Esophagus (tissue), 2 donors: ENCODE data around the gene ZSCAN21. TPM values are rescaled to one million over a fixed set of nuclear protein-coding genes. Genes with fewer than 3 reads are reported as not detected.

Experiments
- H3K27ac ChIP-seq, 2 donors: one replicate each; pipeline ENCODE4 v1.5.1; 2013; ENCODE audit warnings: low read depth in 2 of 2, mild to moderate bottlenecking in 2 of 2, inconsistent platforms in 1 of 2, low read length in 1 of 2, moderate library complexity in 1 of 2
- H3K27me3 ChIP-seq, 2 donors: one replicate each; pipeline ENCODE4 v1.6.1; 2013; ENCODE audit warnings: low read length in 2 of 2, control low read depth in 1 of 2, mild to moderate bottlenecking in 1 of 2; ENCODE audit not compliant: insufficient read depth in 2 of 2, control insufficient read depth in 1 of 2
- H3K36me3 ChIP-seq, 2 donors: one replicate each; pipeline ENCODE4 v1.6.1; 2013; ENCODE audit warnings: low read length in 1 of 2; ENCODE audit not compliant: control insufficient read depth in 2 of 2, insufficient read depth in 2 of 2
- H3K4me1 ChIP-seq, 2 donors: one replicate each; pipeline ENCODE4 v1.6.1; 2013; ENCODE audit warnings: low read length in 1 of 2; ENCODE audit not compliant: control insufficient read depth in 2 of 2, insufficient read depth in 2 of 2
- H3K4me3 ChIP-seq, 2 donors: one replicate each; pipeline ENCODE4 v1.5.1; 2013; ENCODE audit warnings: low read length in 2 of 2, mild to moderate bottlenecking in 2 of 2, low read depth in 1 of 2, moderate library complexity in 1 of 2
- H3K9me3 ChIP-seq, 2 donors: one replicate each; pipeline ENCODE4 v1.6.1; 2013; ENCODE audit warnings: mild to moderate bottlenecking in 2 of 2, low read depth in 1 of 2, low read length in 1 of 2, moderate library complexity in 1 of 2; ENCODE audit not compliant: control insufficient read depth in 2 of 2, insufficient read depth in 1 of 2
- WGBS, 2 donors: extraction: QIAGEN DNeasy Blood & Tissue Kit; methylation state at CpG; one replicate each; pipeline ENCODE4 v1.1.7; 2013; 5-methylcytosine and 5-hydroxymethylcytosine counted together
- polyA plus RNA-seq, 2 donors: library from polyadenylated mRNA; stranded (reverse); fragments of 200-250 nt; gene quantifications; one replicate each; pipeline ENCODE4 v1.2.3, GENCODE V29; 2013
- donor health status: healthy with polysubstance abuse.
- donor health status: Bipolar disorder and iron deficiency.

The ZSCAN21 gene
- polyA plus RNA-seq, 2 donors = 3.8 to 3.9 TPM

GRCh38 chr7:100091411-100092181 is 42.0 kb downstream of the ZSCAN21 start:
- 62 to 64% methylated on average over 19 of the region's 19 CpGs for WGBS, 2 donors
- Histone ChIP-seq H3K4me3 (no peak overlapping the region), H3K27me3 (no peaks in the 10 kb centered on the region), H3K27ac (no peak overlapping the region), H3K36me3 (peaks cover 23 to 46% of the 10 kb centered on the region in 2 donors), H3K9me3 (no peaks in the 10 kb centered on the region), H3K4me1 (peaks cover 0 to 4% of the 10 kb centered on the region in 2 donors)

- Histone ChIP-seq H3K27ac (no peak overlapping the region), H3K9me3 (no peaks in the 10 kb centered on the region), H3K36me3 (peaks cover 32 to 54% of the 10 kb centered on the region in 2 donors), H3K4me3 (no peak overlapping the region), H3K27me3 (no peaks in the 10 kb centered on the region), H3K4me1 (peaks cover 0 to 4% of the 10 kb centered on the region in 2 donors)
- WGBS, 2 donors = 53 to 58% methylated on average over 8 of the region's 8 CpGs
Observed at GRCh38 chr7:100093054-100093453, 43.5 kb downstream of the ZSCAN21 start.

GRCh38 chr7:100093498-100093897 is 43.9 kb downstream of the ZSCAN21 start:
- Histone ChIP-seq H3K27ac (no peak overlapping the region), H3K36me3 (peaks cover 32 to 58% of the 10 kb centered on the region in 2 donors), H3K4me1 (peaks cover 0 to 4% of the 10 kb centered on the region in 2 donors), H3K4me3 (no peak overlapping the region), H3K9me3 (no peaks in the 10 kb centered on the region), H3K27me3 (no peaks in the 10 kb centered on the region)
- WGBS, 2 donors = 42 to 49% methylated on average over 13 of the region's 13 CpGs

- 75 to 83% methylated on average over 16 of the region's 16 CpGs for WGBS, 2 donors
- Histone ChIP-seq H3K36me3 (peaks cover 32 to 61% of the 10 kb centered on the region in 2 donors), H3K27me3 (no peaks in the 10 kb centered on the region), H3K9me3 (no peaks in the 10 kb centered on the region), H3K27ac (no peak overlapping the region), H3K4me1 (peaks cover 0 to 5% of the 10 kb centered on the region in 2 donors), H3K4me3 (no peak overlapping the region)
Observed at GRCh38 chr7:100093925-100094486, 44.4 kb downstream of the ZSCAN21 start.

GRCh38 chr7:100095289-100095688 is 45.7 kb downstream of the ZSCAN21 start:
- Histone ChIP-seq H3K4me3 (no peak overlapping the region), H3K36me3 (peaks cover 32 to 66% of the 10 kb centered on the region in 2 donors), H3K4me1 (peaks cover 0 to 11% of the 10 kb centered on the region in 2 donors), H3K9me3 (no peaks in the 10 kb centered on the region), H3K27me3 (no peaks in the 10 kb centered on the region), H3K27ac (no peak overlapping the region)
- WGBS, 2 donors = 81% methylated on average over 9 of the region's 9 CpGs

- peaks cover 32 to 63% of the 10 kb centered on the region in 2 donors for H3K36me3 ChIP-seq
- WGBS, 2 donors = 89 to 93% methylated on average over 17 of the region's 17 CpGs
Observed at GRCh38 chr7:100095704-100096103, 46.1 kb downstream of the ZSCAN21 start.

GRCh38 chr7:100098913-100099312 is 49.3 kb downstream of the ZSCAN21 start:
- peak overlapping the region in 1 of 2 donors; percentile 34 for H3K27ac ChIP-seq
- peaks cover 0 to 14% of the 10 kb centered on the region in 2 donors for H3K4me1 ChIP-seq
- WGBS, 2 donors = 81 to 82% methylated on average over 10 of the region's 10 CpGs
- H3K36me3 ChIP-seq = peaks cover 20 to 35% of the 10 kb centered on the region in 2 donors
- H3K27me3 ChIP-seq = no peaks in the 10 kb centered on the region
- H3K4me3 ChIP-seq = no peak overlapping the region
- H3K9me3 ChIP-seq = no peaks in the 10 kb centered on the region

More at GRCh38 chr7:100095704-100096103, 46.1 kb downstream of the ZSCAN21 start:
- no peaks in the 10 kb centered on the region for H3K9me3 ChIP-seq
- H3K4me1 ChIP-seq = peaks cover 0 to 8% of the 10 kb centered on the region in 2 donors
- H3K4me3 ChIP-seq = no peak overlapping the region
- H3K27ac ChIP-seq = no peak overlapping the region
- no peaks in the 10 kb centered on the region for H3K27me3 ChIP-seq

GRCh38 chr7:100099452-100099851 is 49.9 kb downstream of the ZSCAN21 start:
- peak overlapping the region; percentile 26 to 61 for H3K27ac ChIP-seq
- H3K9me3 ChIP-seq = no peaks in the 10 kb centered on the region
- H3K27me3 ChIP-seq = no peaks in the 10 kb centered on the region
- H3K36me3 ChIP-seq = peaks cover 20 to 35% of the 10 kb centered on the region in 2 donors
- peak overlapping the region; percentile 18 to 85 for H3K4me3 ChIP-seq
- peaks cover 0 to 14% of the 10 kb centered on the region in 2 donors for H3K4me1 ChIP-seq
- 54 to 60% methylated on average over 12 of the region's 12 CpGs for WGBS, 2 donors

- H3K4me3 ChIP-seq = peak overlapping the region; percentile 59 to 85
- H3K27me3 ChIP-seq = no peaks in the 10 kb centered on the region
Observed at GRCh38 chr7:100100420-100101015, 50.9 kb downstream of the ZSCAN21 start.

More at GRCh38 chr7:100100420-100101015, 50.9 kb downstream of the ZSCAN21 start:
- H3K27ac ChIP-seq = peak overlapping the region; percentile 89 to 90
- peaks cover 0 to 14% of the 10 kb centered on the region in 2 donors for H3K4me1 ChIP-seq
- no peaks in the 10 kb centered on the region for H3K9me3 ChIP-seq
- WGBS, 2 donors = 0 to 1% methylated on average over 60 to 61 of the region's 61 CpGs
- peaks cover 17 to 34% of the 10 kb centered on the region in 2 donors for H3K36me3 ChIP-seq
